WERI-Rb-1 (cell line): ENCODE results near the gene MSRB3.

Experiments
- DNase-seq: peaks from one replicate; pipeline ENCODE4 v3.0.0-alpha.2; 2020
- H3K27ac ChIP-seq: fragments of 250-450 bp; sonication (Bioruptor Pico); 2 replicates; pipeline ENCODE4 v1.5.1; 2020; ENCODE audit warnings: mild to moderate bottlenecking, moderate library complexity
- H3K27me3 ChIP-seq: fragments of 250-450 bp; sonication (Bioruptor Pico); 2 replicates; pipeline ENCODE4 v1.5.1; 2021; ENCODE audit warnings: mild to moderate bottlenecking, low read depth, moderate library complexity; ENCODE audit not compliant: insufficient read depth, severe bottlenecking
- H3K36me3 ChIP-seq: fragments of 250-450 bp; sonication (Bioruptor Pico); 2 replicates; pipeline ENCODE4 v1.5.1; 2020; ENCODE audit warnings: mild to moderate bottlenecking, moderate library complexity
- H3K4me3 ChIP-seq: 2 replicates; pipeline ENCODE4 v1.5.1; 2011; ENCODE audit warnings: low read depth, mild to moderate bottlenecking, control low read depth, low read length
- H3K9me3 ChIP-seq: fragments of 250-450 bp; sonication (Bioruptor Pico); 2 replicates; pipeline ENCODE4 v1.5.1; 2021; ENCODE audit warnings: mild to moderate bottlenecking, moderate library complexity; ENCODE audit not compliant: severe bottlenecking
- CTCF ChIP-seq: IDR thresholded peaks from 2 replicates; pipeline ENCODE4 v1.5.1; 2011; ENCODE audit warnings: low read depth, mild to moderate bottlenecking, control low read depth, inconsistent platforms, low read length

Gene MSRB3

GRCh38 chr12:65319688-65320200, 41.3 kb downstream of the MSRB3 start:
- H3K4me3 ChIP-seq = no peak overlapping the region
- no peaks in the 10 kb centered on the region for H3K36me3 ChIP-seq
- no peaks in the 10 kb centered on the region for H3K27me3 ChIP-seq
- DNase-seq = no peak
- no peak overlapping the region for H3K27ac ChIP-seq
- TF ChIP-seq CTCF = no peak
- no peaks in the 10 kb centered on the region for H3K9me3 ChIP-seq

GRCh38 chr12:65323070-65323469, 44.6 kb downstream of the MSRB3 start:
- H3K27ac ChIP-seq = no peak overlapping the region
- DNase-seq = no peak
- TF ChIP-seq CTCF = no peak
- no peaks in the 10 kb centered on the region for H3K9me3 ChIP-seq
- no peaks in the 10 kb centered on the region for H3K27me3 ChIP-seq
- H3K36me3 ChIP-seq = no peaks in the 10 kb centered on the region
- H3K4me3 ChIP-seq = no peak overlapping the region

GRCh38 chr12:65324056-65324455, 45.6 kb downstream of the MSRB3 start:
- H3K27ac ChIP-seq = no peak overlapping the region

GRCh38 chr12:65324551-65324950, 46.1 kb downstream of the MSRB3 start:
- no peak for TF ChIP-seq CTCF
- no peak overlapping the region for H3K4me3 ChIP-seq
- H3K9me3 ChIP-seq = no peaks in the 10 kb centered on the region
- H3K27me3 ChIP-seq = no peaks in the 10 kb centered on the region
- no peak for DNase-seq
- H3K27ac ChIP-seq = no peak overlapping the region
- H3K36me3 ChIP-seq = no peaks in the 10 kb centered on the region

More at GRCh38 chr12:65324056-65324455, 45.6 kb downstream of the MSRB3 start:
- TF ChIP-seq CTCF = no peak
- H3K27me3 ChIP-seq = no peaks in the 10 kb centered on the region
- H3K4me3 ChIP-seq = no peak overlapping the region
- H3K36me3 ChIP-seq = no peaks in the 10 kb centered on the region
- no peaks in the 10 kb centered on the region for H3K9me3 ChIP-seq
- no peak for DNase-seq

GRCh38 chr12:65325183-65325582, 46.7 kb downstream of the MSRB3 start:
- no peaks in the 10 kb centered on the region for H3K27me3 ChIP-seq
- H3K27ac ChIP-seq = no peak overlapping the region
- H3K4me3 ChIP-seq = no peak overlapping the region
- no peaks in the 10 kb centered on the region for H3K36me3 ChIP-seq
- no peak for DNase-seq
- no peak for TF ChIP-seq CTCF
- H3K9me3 ChIP-seq = no peaks in the 10 kb centered on the region

GRCh38 chr12:65326616-65327015, 48.1 kb downstream of the MSRB3 start:
- DNase-seq = no peak
- H3K27me3 ChIP-seq = no peaks in the 10 kb centered on the region
- no peak for TF ChIP-seq CTCF
- H3K4me3 ChIP-seq = no peak overlapping the region
- H3K27ac ChIP-seq = no peak overlapping the region
- no peaks in the 10 kb centered on the region for H3K9me3 ChIP-seq
- H3K36me3 ChIP-seq = no peaks in the 10 kb centered on the region
